CD8-positive, alpha-beta memory T cell (primary cell): ENCODE data around the gene PFDN2. TPM values are rescaled to one million over a fixed set of nuclear protein-coding genes. Genes with fewer than 3 reads are reported as not detected.

Experiments used
- CTCF ChIA-PET: fragments of 350-600 bp; sonication (Branson Sonifier 250); formaldehyde crosslinking; loops from one replicate; lab custom pipeline; 2021; ENCODE audit warnings: antibody characterized with exemption; lab: Charles Lee
- POLR2A ChIA-PET: fragments of 350-600 bp; sonication (Branson Sonifier 250); formaldehyde crosslinking; loops from one replicate; lab custom pipeline; 2021; ENCODE audit warnings: antibody characterized with exemption; lab: Charles Lee
- DNase-seq, 5 donors: peaks; one replicate each; pipeline versions ENCODE4 v3.0.0 to v3.0.0-alpha.2; 2020 to 2022; ENCODE audit warnings: mixed read lengths in 1 of 5
- H3K27ac ChIP-seq: one replicate; pipeline ENCODE4 v1.7.0; 2013; ENCODE audit warnings: low read depth, mild to moderate bottlenecking, low read length, moderate library complexity
- H3K27me3 ChIP-seq: 2 replicates; pipeline ENCODE4 v1.7.0; 2013; ENCODE audit warnings: low read length, mild to moderate bottlenecking; ENCODE audit not compliant: insufficient read depth, poor library complexity, severe bottlenecking
- H3K36me3 ChIP-seq: 2 replicates; pipeline ENCODE4 v1.7.0; 2013; ENCODE audit warnings: mild to moderate bottlenecking, low read length, moderate library complexity; ENCODE audit not compliant: insufficient read depth
- H3K4me1 ChIP-seq: 2 replicates; pipeline ENCODE4 v1.7.0; 2013; ENCODE audit warnings: mild to moderate bottlenecking, low read length, moderate library complexity; ENCODE audit not compliant: insufficient read depth
- H3K4me3 ChIP-seq: 2 replicates; pipeline ENCODE4 v1.7.0; 2013; ENCODE audit warnings: mild to moderate bottlenecking, low read length
- H3K9me3 ChIP-seq: 2 replicates; pipeline ENCODE4 v1.7.0; 2013; ENCODE audit warnings: mild to moderate bottlenecking, low read length
- H3K27ac Mint-ChIP-seq, 8 donors: one replicate each; pipeline ENCODE4 v1.8.0; 2020 to 2021; ENCODE audit warnings: mixed read lengths in 8 of 8, mild to moderate bottlenecking in 6 of 8, inconsistent platforms in 3 of 8, moderate library complexity in 3 of 8
- H3K27me3 Mint-ChIP-seq, 2 donors: one replicate each; pipeline ENCODE4 v1.8.0; 2020 to 2021; ENCODE audit warnings: mixed read lengths in 2 of 2, mild to moderate bottlenecking in 1 of 2, moderate library complexity in 1 of 2
- H3K36me3 Mint-ChIP-seq, 3 donors: one replicate each; pipeline ENCODE4 v1.8.0; 2020 to 2021; ENCODE audit warnings: mixed read lengths in 3 of 3, inconsistent platforms in 1 of 3, mild to moderate bottlenecking in 1 of 3
- H3K4me1 Mint-ChIP-seq, 3 donors: one replicate each; pipeline ENCODE4 v1.8.0; 2020 to 2021; ENCODE audit warnings: mixed read lengths in 3 of 3, inconsistent platforms in 1 of 3, mild to moderate bottlenecking in 1 of 3
- H3K4me3 Mint-ChIP-seq, 7 donors: one replicate each; pipeline ENCODE4 v1.8.0; 2020 to 2021; ENCODE audit warnings: mixed read lengths in 7 of 7, mild to moderate bottlenecking in 6 of 7, moderate library complexity in 4 of 7, inconsistent platforms in 2 of 7
- H3K9me3 Mint-ChIP-seq, 5 donors: one replicate each; pipeline ENCODE4 v1.8.0; 2020 to 2022; ENCODE audit warnings: mixed read lengths in 5 of 5, mild to moderate bottlenecking in 3 of 5, moderate library complexity in 2 of 5, inconsistent platforms in 1 of 5
- polyA plus RNA-seq: library from polyadenylated mRNA; unstranded; fragments of 300-500 nt; fragmentation: Illumina TruSeq; gene quantifications from one replicate; pipeline ENCODE4 v1.2.3, GENCODE V29; 2021
- total RNA-seq, 2 experiments: library from RNA; stranded (reverse); gene quantifications; one replicate each; pipeline ENCODE4 v1.2.3, GENCODE V29; 2021

Gene PFDN2
- total and polyA plus RNA-seq, 3 experiments from 2014 or later: 96.4 to 142 (median 133) TPM

DNA sequence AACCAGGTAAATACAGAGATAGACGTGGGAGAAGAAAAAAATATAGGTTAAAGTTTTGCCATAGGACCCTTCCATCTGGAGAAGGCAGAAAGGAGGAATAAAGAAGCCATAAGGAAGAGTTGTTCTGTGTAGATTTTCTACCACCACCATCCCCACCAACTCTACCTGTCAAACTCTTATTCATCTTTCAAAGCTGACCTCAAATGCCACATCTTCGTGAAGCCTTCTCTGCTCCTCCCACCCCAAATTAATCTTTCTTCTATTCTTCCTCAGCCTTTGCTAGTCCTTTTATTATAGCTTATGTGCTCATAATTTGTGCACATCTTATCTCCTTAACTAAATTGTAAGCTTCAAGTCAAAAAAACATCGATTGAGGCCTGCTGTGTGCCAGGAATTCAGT lies 27.2 kb downstream of the PFDN2 start:
- Mint-ChIP-seq H3K4me3 (no peak overlapping the region), H3K27ac (peak overlapping the region in 1 of 8 donors; percentile 51)
- CTCF ChIA-PET: no interaction called here

DNA sequence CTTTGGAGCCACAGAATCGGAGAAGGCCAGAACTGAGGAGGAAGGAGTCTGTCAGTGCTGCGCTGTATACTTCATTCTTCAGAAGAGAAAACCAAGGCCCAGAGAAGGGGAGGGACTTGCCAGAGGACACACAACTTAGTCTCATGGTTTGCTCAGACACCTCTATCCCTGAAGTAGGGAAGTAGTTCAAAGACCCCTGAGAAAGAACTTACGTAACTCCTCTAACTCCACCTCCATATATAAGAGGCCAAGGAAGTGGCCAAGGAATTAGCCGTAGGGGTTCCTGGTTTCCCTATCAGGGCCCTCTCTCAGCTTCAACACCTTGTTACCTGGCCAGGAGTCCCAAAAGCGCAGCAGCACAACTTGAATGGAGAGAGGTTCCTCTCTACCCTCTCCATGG lies 27.9 kb downstream of the PFDN2 start:
- H3K9me3 ChIP-seq: no peaks in the 10 kb centered on the region
- Mint-ChIP-seq H3K4me1 (peaks cover 0 to 2% (median 0%) of the 10 kb centered on the region in 3 donors), H3K9me3 (no peaks in the 10 kb centered on the region), H3K27me3 (peaks cover 0 to 1% of the 10 kb centered on the region in 2 donors), H3K4me3 (no peak overlapping the region), H3K36me3 (no peaks in the 10 kb centered on the region), H3K27ac (no peak overlapping the region)
- ChIA-PET POLR2A (interaction anchor here (0.5 kb wide), 1 partner anchor 51 kb away, joined by 3 read pairs; no protein-coding TSS in a partner anchor), CTCF (interaction anchor here (1.7 kb wide), 1 partner anchor 93 kb away, joined by 4 read pairs; no protein-coding TSS in a partner anchor)
- H3K36me3 ChIP-seq: no peaks in the 10 kb centered on the region
- H3K27ac ChIP-seq: no peak overlapping the region
- no peaks in the 10 kb centered on the region for H3K27me3 ChIP-seq
- no peak overlapping the region for H3K4me3 ChIP-seq
- no peak for DNase-seq
- no peaks in the 10 kb centered on the region for H3K4me1 ChIP-seq

More for the DNA sequence above, 27.2 kb downstream of the PFDN2 start:
- H3K9me3 ChIP-seq: no peaks in the 10 kb centered on the region
- H3K36me3 ChIP-seq: no peaks in the 10 kb centered on the region
- no peak overlapping the region for H3K4me3 ChIP-seq
- Mint-ChIP-seq H3K9me3 (no peaks in the 10 kb centered on the region), H3K27me3 (peaks cover 0 to 1% of the 10 kb centered on the region in 2 donors), H3K36me3 (no peaks in the 10 kb centered on the region), H3K4me1 (peaks cover 0 to 2% (median 0%) of the 10 kb centered on the region in 3 donors)
- H3K4me1 ChIP-seq: no peaks in the 10 kb centered on the region
- H3K27me3 ChIP-seq: no peaks in the 10 kb centered on the region
- DNase-seq: peak in 1 of 5 donors; percentile 36
- H3K27ac ChIP-seq: no peak overlapping the region
- POLR2A ChIA-PET: interaction anchor here (0.5 to 0.6 kb wide), 2 partner anchors 51 to 71 kb away, joined by 3 read pairs; no protein-coding TSS in a partner anchor

DNA sequence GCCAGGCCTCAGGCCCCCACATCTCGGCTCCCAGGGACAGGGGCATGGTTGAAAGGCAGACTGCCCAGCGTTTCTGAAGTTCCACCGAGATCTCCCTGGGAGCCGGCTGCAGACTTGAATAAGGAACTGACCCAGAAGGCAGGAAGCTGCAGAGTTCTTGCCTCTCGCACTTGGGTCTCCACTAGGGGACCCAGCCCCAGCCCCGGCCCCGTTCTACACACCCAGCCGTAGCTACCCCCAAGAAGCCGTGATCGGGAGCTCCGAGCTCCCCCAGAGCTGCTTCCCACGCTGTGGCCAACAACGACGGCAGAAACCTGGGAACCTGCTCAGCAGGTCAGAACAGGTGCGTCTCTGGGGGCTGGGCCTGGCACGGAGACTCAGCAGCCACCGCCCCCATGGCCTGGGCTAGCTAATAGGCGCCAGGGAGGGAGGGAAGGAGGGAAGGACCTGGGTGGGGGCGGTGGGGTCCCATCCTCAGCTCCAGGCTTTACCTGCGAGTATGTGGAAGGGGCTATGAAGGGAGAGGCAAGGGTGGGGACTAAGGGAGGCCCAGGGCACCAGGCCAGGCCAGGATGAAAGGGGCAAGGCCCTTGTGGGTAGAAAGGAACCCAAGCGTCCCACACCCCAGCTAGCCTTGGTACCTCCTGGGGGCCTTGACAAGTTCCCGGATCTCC lies 28.4 kb downstream of the PFDN2 start, which contains the start of gene NECTIN4:
TSS of gene NECTIN4 (minus strand) at position 308 of the 674 bp plus-strand sequence. CDS start at position 46, 262 bp downstream.
- peaks cover 0 to 1% of the 10 kb centered on the region in 2 donors for H3K27me3 Mint-ChIP-seq
- no peak within 1 kb of the TSS for H3K27ac ChIP-seq
- no peaks in the 10 kb centered on the region for H3K36me3 Mint-ChIP-seq
- POLR2A ChIA-PET: interaction anchor here (0.7 kb wide), 1 partner anchor 44 kb away, joined by 5 read pairs; no protein-coding TSS in a partner anchor
- H3K4me3 Mint-ChIP-seq: no peak within 1 kb of the TSS
- no peaks in the 10 kb centered on the region for H3K9me3 Mint-ChIP-seq
- DNase-seq: no peak
- H3K9me3 ChIP-seq: no peaks in the 10 kb centered on the region
- no peaks in the 10 kb centered on the region for H3K27me3 ChIP-seq
- peaks cover 0 to 2% (median 0%) of the 10 kb centered on the region in 3 donors for H3K4me1 Mint-ChIP-seq
- no peak within 1 kb of the TSS for H3K4me3 ChIP-seq
- CTCF ChIA-PET: interaction anchor here (0.9 to 1.7 kb wide), 2 partner anchors 8 to 93 kb away, joined by 3 to 4 read pairs; no protein-coding TSS in a partner anchor
- H3K27ac Mint-ChIP-seq: peak within 1 kb of the TSS in 1 of 8 donors; percentile 88
- no peaks in the 10 kb centered on the region for H3K4me1 ChIP-seq
- H3K36me3 ChIP-seq: no peaks in the 10 kb centered on the region

DNA sequence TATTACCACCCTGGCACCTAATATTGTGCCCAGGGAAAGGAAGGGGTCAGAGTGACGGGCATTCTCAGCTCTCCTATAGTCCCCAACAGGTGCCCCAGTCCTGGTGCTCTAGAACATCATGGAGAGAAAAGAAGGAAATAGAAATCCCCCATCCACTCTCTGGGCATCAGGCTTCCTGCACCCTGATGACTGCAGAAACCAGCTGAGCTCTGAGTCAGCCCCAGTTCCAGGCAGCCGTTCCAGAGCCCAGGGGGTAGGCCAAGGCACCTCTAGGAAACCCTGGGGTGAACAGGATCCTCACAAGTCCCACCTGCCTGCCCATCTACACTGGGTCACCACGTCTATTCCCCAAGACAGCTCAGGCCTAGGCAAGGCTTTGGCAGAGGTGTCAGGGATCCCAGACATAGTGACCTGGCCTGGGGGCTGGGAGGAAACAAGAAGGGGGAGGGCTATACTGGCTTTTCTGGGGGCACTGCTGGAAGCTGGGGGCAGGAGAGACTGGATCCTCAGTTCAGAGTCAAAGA lies 29.2 kb downstream of the PFDN2 start:
- DNase-seq: no peak
- Histone ChIP-seq H3K4me3 (no peak overlapping the region), H3K27me3 (no peaks in the 10 kb centered on the region), H3K36me3 (no peaks in the 10 kb centered on the region), H3K27ac (no peak overlapping the region), H3K4me1 (no peaks in the 10 kb centered on the region), H3K9me3 (no peaks in the 10 kb centered on the region)
- H3K36me3 Mint-ChIP-seq: no peaks in the 10 kb centered on the region
- H3K27ac Mint-ChIP-seq: peak overlapping the region in 1 of 8 donors; percentile 88
- H3K27me3 Mint-ChIP-seq: peaks cover 0 to 1% of the 10 kb centered on the region in 2 donors
- no peaks in the 10 kb centered on the region for H3K9me3 Mint-ChIP-seq
- POLR2A ChIA-PET: interaction anchor here (0.7 kb wide), 1 partner anchor 44 kb away, joined by 5 read pairs; no protein-coding TSS in a partner anchor
- no peak overlapping the region for H3K4me3 Mint-ChIP-seq
- peaks cover 0 to 2% (median 0%) of the 10 kb centered on the region in 3 donors for H3K4me1 Mint-ChIP-seq
- CTCF ChIA-PET: interaction anchor here (0.9 to 1.7 kb wide), 2 partner anchors 9 to 92 kb away, joined by 3 to 4 read pairs; no protein-coding TSS in a partner anchor

DNA sequence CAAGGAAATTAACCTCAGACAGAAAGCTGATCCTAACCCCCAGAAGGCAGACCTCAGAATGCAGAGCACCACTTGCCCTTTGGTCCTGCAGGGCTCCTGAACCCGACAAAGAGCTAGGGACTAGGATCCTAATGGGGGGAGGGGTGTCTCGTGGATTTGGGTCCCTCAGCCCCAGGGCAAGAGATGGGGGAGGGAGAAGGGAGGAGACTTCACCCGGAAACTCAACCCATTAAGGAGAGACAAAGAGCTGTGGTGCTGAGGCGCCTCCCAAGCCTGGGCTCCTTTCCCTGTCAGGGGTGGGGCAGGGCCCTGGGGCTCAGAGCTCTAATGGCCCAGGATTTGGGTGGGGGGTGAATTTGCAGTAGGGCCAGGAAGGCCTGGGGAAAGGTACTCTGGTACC lies 31.4 kb downstream of the PFDN2 start:
- H3K27me3 Mint-ChIP-seq: peaks cover 0 to 1% of the 10 kb centered on the region in 2 donors
- H3K27ac Mint-ChIP-seq: no peak overlapping the region
- H3K27me3 ChIP-seq: no peaks in the 10 kb centered on the region
- POLR2A ChIA-PET: no interaction called here
- no peak overlapping the region for H3K27ac ChIP-seq
- H3K9me3 ChIP-seq: no peaks in the 10 kb centered on the region
- H3K4me1 Mint-ChIP-seq: peaks cover 0 to 2% (median 0%) of the 10 kb centered on the region in 3 donors
- H3K36me3 Mint-ChIP-seq: no peaks in the 10 kb centered on the region
- no peak overlapping the region for H3K4me3 Mint-ChIP-seq
- DNase-seq: no peak
- CTCF ChIA-PET: interaction anchor here (1.1 to 4.0 kb wide), 2 partner anchors 11 to 90 kb away, joined by 3 to 14 read pairs; partner anchors contain the start of gene KLHDC9
- no peaks in the 10 kb centered on the region for H3K4me1 ChIP-seq
- H3K9me3 Mint-ChIP-seq: no peaks in the 10 kb centered on the region
- no peaks in the 10 kb centered on the region for H3K36me3 ChIP-seq
- H3K4me3 ChIP-seq: no peak overlapping the region

DNA sequence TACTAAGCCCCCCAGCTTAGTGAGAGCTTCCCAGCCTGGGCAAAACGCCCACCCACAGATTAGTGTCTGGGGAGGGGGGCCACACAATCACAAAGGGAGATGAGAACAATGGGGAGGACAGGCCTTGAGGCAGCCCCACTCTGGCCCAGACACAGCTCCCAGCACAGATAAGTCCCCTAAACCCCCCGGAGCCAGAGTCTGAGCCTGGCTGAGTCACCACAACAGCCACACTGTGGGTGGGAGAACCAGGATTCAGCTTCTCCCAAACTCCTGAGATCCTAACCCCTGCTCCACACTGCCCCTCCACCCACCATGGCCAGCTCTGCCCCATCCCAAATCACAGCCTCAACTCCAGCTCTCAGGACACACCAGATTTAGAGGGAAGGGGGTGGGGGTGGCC lies 32.7 kb downstream of the PFDN2 start:
- DNase-seq: no peak
- Histone ChIP-seq H3K4me3 (no peak overlapping the region), H3K4me1 (no peaks in the 10 kb centered on the region), H3K36me3 (no peaks in the 10 kb centered on the region), H3K9me3 (no peaks in the 10 kb centered on the region), H3K27me3 (no peaks in the 10 kb centered on the region), H3K27ac (no peak overlapping the region)
- Mint-ChIP-seq H3K4me3 (no peak overlapping the region), H3K27ac (no peak overlapping the region), H3K36me3 (no peaks in the 10 kb centered on the region), H3K9me3 (no peaks in the 10 kb centered on the region), H3K27me3 (peaks cover 0 to 2% of the 10 kb centered on the region in 2 donors), H3K4me1 (no peaks in the 10 kb centered on the region)
- ChIA-PET CTCF (interaction anchor here (1.4 to 4.0 kb wide), 2 partner anchors 13 to 14 kb away, joined by 6 to 14 read pairs; partner anchors contain the start of gene KLHDC9), POLR2A (interaction anchor here (0.5 kb wide), 1 partner anchor 318 kb away, joined by 7 read pairs; no protein-coding TSS in a partner anchor)

DNA sequence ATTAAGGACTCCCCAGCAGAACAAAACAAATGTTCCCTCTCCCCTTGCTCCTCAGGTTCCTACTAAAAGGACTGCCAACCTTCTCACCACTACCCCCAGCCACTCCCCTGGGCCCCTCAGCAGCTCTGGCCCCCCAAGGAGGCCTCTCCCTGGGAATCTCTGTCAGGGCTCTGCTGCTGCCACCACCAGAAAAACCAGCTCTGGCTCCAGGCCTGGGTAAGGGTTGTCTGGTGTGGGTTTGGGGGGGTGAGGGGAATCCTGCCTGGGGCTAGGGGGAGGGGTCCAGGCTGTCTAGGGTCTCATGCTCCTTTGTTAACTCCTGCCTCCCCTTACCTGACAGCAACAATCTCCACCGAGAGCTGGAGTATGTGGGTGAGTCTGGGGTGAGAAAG lies 33.2 kb downstream of the PFDN2 start:
- ChIA-PET CTCF (interaction anchor here (1.4 to 4.0 kb wide), 2 partner anchors 13 kb away, joined by 6 to 14 read pairs; partner anchors contain the start of gene KLHDC9), POLR2A (no interaction called here)
- Mint-ChIP-seq H3K27ac (no peak overlapping the region), H3K36me3 (no peaks in the 10 kb centered on the region), H3K4me3 (no peak overlapping the region), H3K4me1 (no peaks in the 10 kb centered on the region), H3K9me3 (no peaks in the 10 kb centered on the region), H3K27me3 (peaks cover 0 to 2% of the 10 kb centered on the region in 2 donors)
- Histone ChIP-seq H3K36me3 (no peaks in the 10 kb centered on the region), H3K27me3 (no peaks in the 10 kb centered on the region), H3K4me3 (no peak overlapping the region), H3K4me1 (no peaks in the 10 kb centered on the region), H3K27ac (no peak overlapping the region), H3K9me3 (no peaks in the 10 kb centered on the region)
- no peak for DNase-seq
